GM13977 (cell line): ENCODE measurements around the gene SIX5.

Experiments
- DNase-seq: peaks from one replicate; pipeline ENCODE4 v3.0.0; 2012; ENCODE audit warnings: low spot score
- in situ Hi-C: fragments of 300-500 bp; cut with MboI; formaldehyde crosslinking; loops from one replicate; pipeline ENCODE4 v1.12.0; 2022; ENCODE audit warnings: low sequenced_read_pairs, low pct_unique_long_range_greater_than_20kb, mixed read lengths, inconsistent platforms; ENCODE audit not compliant: unreplicated experiment
- TF ChIP-seq, protein P1 (sequence below): IDR thresholded peaks from 2 replicates; pipeline ENCODE4 v1.5.1; 2012; ENCODE audit warnings: mild to moderate bottlenecking, control low read depth; ENCODE audit not compliant: insufficient read depth; ENCODE audit errors: extremely low read depth, missing control alignments

The SIX5 gene

GRCh38 chr19:45766296-45766868 is 2.7 kb downstream of the SIX5 start:
- DNase-seq, result no peak
- TF ChIP-seq, protein P1, sequence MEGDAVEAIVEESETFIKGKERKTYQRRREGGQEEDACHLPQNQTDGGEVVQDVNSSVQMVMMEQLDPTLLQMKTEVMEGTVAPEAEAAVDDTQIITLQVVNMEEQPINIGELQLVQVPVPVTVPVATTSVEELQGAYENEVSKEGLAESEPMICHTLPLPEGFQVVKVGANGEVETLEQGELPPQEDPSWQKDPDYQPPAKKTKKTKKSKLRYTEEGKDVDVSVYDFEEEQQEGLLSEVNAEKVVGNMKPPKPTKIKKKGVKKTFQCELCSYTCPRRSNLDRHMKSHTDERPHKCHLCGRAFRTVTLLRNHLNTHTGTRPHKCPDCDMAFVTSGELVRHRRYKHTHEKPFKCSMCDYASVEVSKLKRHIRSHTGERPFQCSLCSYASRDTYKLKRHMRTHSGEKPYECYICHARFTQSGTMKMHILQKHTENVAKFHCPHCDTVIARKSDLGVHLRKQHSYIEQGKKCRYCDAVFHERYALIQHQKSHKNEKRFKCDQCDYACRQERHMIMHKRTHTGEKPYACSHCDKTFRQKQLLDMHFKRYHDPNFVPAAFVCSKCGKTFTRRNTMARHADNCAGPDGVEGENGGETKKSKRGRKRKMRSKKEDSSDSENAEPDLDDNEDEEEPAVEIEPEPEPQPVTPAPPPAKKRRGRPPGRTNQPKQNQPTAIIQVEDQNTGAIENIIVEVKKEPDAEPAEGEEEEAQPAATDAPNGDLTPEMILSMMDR, result no peak
- in situ Hi-C loops, result no loop called here

DNA sequence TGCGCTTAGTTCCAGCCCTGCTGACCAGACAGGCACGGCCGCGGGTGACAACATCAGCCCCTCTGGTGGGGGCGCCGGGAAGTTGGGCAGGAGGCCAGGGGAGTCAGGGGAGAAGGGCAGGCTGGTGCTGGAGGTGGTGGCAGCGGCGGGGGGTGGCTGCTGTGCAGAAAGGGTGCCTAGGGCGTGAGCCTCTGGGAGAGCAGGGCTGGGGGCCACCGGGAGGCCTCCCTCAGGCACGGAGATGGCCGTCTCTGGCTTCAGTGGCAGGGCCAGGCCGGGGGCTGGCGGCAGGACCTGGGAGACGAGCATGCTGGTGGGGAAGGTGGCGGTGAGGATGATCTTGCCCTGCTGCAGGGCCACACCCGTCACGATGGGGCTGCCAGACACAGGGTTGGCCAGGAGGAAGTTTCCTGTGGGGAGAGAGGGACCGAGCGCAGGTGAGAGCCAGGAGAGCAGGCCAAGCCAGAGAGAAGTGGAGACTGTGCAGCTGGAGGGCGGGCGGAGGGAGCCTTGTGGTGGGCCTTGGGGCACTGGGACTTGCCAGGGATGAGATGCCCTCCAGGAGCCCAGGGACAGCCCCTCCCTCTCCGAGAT is 3.3 kb downstream of the SIX5 start:
- no peak for DNase-seq
- in situ Hi-C loops, result no loop called here
- TF ChIP-seq, protein P1, result no peak

DNA sequence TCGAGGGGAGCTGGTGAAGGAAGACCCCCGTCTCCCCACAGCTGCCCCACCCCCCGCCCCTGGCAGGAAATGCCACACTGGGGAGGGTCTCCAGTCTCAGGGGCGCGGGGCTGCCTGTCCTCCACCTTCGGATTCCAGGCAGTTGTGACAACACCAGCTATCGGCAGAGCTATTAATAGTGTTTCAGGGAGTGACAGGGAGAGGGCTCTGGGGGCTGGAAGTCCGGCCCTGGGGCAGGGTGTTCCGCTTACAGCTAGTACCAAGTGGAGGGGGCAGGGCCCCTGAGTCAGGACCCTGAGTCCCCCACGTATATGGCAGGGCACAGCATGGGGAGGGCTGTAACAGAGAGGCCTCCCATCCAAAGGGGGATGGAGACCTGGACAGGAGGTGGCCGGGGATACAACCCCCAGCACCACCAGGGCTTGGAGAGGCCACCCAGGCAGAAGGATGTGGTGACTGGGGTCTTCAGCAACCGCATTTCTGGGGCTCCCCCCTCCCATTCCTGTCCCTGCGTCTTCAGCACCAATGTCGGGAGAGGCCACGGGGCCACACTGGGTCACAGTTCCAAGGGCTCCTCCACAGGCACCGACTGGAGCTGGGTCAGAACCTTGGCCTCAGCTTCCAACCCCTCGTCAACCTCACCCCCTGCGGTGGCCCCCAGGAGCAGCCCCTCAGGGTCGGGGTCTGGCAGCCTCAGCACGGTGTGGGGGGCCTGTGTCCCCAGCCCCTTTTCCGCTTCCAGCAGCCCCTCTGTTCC is 3.9 kb downstream of the SIX5 start:
- TF ChIP-seq, protein P1, result no peak
- in situ Hi-C loops, result no loop called here
- no peak for DNase-seq

DNA sequence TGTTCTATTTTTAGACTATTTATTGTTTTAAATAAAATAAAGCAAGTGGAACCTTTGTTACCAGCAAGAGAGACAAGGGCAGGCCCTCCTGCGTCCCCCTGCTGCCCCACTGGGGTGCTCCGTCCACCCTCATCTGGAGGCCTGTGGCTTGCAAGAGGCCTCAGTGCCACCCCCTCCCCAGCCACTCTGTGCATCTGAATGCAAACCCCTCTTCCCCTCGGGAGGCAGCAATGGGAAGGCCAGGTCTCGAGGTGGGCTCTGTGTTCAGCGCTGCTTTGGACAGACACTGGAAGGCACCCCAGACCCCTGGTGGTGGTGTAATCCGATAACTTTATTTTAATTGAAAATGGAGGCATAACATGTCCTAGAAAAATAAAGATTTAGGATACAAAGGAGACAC is 4.6 kb downstream of the SIX5 start:
- TF ChIP-seq, protein P1, result no peak
- no peak for DNase-seq
- in situ Hi-C loops, result no loop called here

- TF ChIP-seq, protein P1, result no peak
- in situ Hi-C loops, result no loop called here
- no peak for DNase-seq
Measured at GRCh38 chr19:45763691-45764294, 5.3 kb downstream of the SIX5 start.

DNA sequence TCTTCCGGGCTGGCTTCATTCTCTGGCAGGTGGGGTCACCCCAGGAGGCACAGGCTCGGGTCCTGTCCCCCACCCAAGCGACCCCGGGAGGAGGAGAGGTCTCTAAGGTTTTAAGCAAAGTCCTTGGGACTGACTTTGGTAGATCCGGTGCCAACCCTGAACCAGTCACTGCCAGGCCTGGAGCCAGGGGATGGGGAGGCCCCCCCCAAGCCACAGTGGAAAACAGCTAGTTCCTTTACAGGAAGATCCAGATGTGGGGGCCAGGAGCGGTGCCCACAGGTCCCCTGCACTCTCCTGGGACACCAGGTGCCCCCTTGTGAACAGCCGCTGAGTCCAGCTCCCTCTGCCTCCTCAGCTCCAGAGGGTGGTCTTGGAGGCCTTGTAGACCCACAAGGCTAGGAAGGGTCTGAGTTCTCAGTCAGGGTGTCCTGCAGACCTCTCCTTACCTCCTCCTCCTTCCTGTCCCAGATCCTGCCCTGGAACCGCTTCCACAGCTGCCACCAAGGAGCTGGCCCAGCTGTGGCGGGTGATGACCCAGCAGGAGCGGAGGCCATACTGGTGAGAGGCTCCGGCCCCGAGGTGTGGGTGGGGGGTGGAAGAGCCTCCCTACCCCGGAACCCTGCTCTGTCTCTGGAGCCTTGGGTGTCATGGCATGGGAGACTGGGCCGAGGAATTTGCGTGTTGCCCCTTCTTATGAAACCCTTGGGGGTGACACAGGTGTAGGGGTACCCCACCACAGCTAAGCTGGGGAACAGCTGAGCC is 6.0 kb downstream of the SIX5 start:
- TF ChIP-seq, protein P1, result no peak
- in situ Hi-C loops, result no loop called here
- DNase-seq, result no peak
